MM.1S (cell line): Measurements from ENCODE around the gene LIN37.

Experiments used
- EZH2 ChIP-seq: fragments of 300-600 bp; sonication (generic); optimal IDR thresholded peaks from 2 replicates; pipeline ENCODE3; 2017; ENCODE audit warnings: low read depth, mild to moderate bottlenecking, antibody characterized with exemption, low read length, mixed read lengths
- EZH2phosphoT487 ChIP-seq: fragments of 300-600 bp; sonication (generic); IDR thresholded peaks from 2 replicates; pipeline ENCODE4 v1.6.1; 2018; ENCODE audit warnings: antibody characterized with exemption, low read length
- TF ChIP-seq, protein P1 (sequence below): fragments of 300-600 bp; sonication (generic); IDR thresholded peaks from 2 replicates; pipeline ENCODE4 v1.5.1; 2016; ENCODE audit warnings: antibody characterized with exemption, low read length, mixed read lengths

- TF ChIP-seq, protein P1, sequence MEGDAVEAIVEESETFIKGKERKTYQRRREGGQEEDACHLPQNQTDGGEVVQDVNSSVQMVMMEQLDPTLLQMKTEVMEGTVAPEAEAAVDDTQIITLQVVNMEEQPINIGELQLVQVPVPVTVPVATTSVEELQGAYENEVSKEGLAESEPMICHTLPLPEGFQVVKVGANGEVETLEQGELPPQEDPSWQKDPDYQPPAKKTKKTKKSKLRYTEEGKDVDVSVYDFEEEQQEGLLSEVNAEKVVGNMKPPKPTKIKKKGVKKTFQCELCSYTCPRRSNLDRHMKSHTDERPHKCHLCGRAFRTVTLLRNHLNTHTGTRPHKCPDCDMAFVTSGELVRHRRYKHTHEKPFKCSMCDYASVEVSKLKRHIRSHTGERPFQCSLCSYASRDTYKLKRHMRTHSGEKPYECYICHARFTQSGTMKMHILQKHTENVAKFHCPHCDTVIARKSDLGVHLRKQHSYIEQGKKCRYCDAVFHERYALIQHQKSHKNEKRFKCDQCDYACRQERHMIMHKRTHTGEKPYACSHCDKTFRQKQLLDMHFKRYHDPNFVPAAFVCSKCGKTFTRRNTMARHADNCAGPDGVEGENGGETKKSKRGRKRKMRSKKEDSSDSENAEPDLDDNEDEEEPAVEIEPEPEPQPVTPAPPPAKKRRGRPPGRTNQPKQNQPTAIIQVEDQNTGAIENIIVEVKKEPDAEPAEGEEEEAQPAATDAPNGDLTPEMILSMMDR = no peak
- TF ChIP-seq EZH2phosphoT487 (no peak), EZH2 (no peak)
These were observed 11.3 kb downstream of the LIN37 start for GRCh38 chr19:35759697-35760096.
